Measurements from ENCODE around the gene RIN2.

DNA sequence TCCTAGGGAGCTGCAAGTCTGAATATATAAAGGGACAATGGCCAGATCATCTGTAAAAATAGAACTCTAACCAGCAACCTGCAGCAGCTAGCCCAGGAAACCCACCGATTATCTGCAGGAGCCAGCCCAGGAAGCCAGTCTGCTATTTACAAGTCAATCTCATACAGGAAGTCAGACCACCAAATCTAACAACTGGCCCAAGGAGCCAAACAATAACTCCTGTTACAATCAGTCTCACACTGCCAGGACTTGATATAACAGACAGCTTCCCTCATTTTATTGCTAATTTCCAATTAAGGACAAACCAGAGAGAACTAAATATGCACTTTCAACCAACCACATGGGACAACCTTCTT, 14.4 kb upstream of the RIN2 start:
- TF ChIP-seq, protein P1, sequence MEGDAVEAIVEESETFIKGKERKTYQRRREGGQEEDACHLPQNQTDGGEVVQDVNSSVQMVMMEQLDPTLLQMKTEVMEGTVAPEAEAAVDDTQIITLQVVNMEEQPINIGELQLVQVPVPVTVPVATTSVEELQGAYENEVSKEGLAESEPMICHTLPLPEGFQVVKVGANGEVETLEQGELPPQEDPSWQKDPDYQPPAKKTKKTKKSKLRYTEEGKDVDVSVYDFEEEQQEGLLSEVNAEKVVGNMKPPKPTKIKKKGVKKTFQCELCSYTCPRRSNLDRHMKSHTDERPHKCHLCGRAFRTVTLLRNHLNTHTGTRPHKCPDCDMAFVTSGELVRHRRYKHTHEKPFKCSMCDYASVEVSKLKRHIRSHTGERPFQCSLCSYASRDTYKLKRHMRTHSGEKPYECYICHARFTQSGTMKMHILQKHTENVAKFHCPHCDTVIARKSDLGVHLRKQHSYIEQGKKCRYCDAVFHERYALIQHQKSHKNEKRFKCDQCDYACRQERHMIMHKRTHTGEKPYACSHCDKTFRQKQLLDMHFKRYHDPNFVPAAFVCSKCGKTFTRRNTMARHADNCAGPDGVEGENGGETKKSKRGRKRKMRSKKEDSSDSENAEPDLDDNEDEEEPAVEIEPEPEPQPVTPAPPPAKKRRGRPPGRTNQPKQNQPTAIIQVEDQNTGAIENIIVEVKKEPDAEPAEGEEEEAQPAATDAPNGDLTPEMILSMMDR (IDR thresholded peaks at IDR 0.05; ENCODE audit: low read depth, low read length, missing input control) = no peak
- TF ChIP-seq YY1 (IDR thresholded peaks at IDR 0.05) = no peak
- no peak for TF ChIP-seq RAD21 (IDR thresholded peaks at IDR 0.05)
- TF ChIP-seq, protein P2, sequence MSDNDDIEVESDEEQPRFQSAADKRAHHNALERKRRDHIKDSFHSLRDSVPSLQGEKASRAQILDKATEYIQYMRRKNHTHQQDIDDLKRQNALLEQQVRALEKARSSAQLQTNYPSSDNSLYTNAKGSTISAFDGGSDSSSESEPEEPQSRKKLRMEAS (IDR thresholded peaks at IDR 0.05) = no peak
- no peak for TF ChIP-seq TAF1 (conservative IDR thresholded peaks at IDR 0.05)
- TF ChIP-seq FOXA1 (IDR thresholded peaks at IDR 0.05) = no peak

Measured in liver (tissue), 3 donors.